Liver (tissue), 3 donors: ENCODE results near the gene RTN1.

Experiments
- ATF3 ChIP-seq: IDR thresholded peaks from 2 replicates; pipeline ENCODE4 v1.6.1; 2016; ENCODE audit warnings: antibody characterized with exemption
- JUND ChIP-seq, 2 donors: IDR thresholded peaks; 2 replicates each; pipeline ENCODE4 v1.6.1; 2016; ENCODE audit warnings: antibody characterized with exemption in 2 of 2
- RAD21 ChIP-seq, 2 donors: IDR thresholded peaks; 2 replicates each; pipeline ENCODE4 v1.6.1; 2016; ENCODE audit warnings: antibody characterized with exemption in 2 of 2, mild to moderate bottlenecking in 2 of 2
- YY1 ChIP-seq: IDR thresholded peaks from 2 replicates; pipeline ENCODE4 v1.6.1; 2016; ENCODE audit warnings: antibody characterized with exemption, mild to moderate bottlenecking
- TF ChIP-seq, protein P1 (sequence below): fragments of 150-350 bp; IDR thresholded peaks from 2 replicates; pipeline ENCODE4 v1.5.1; 2017; ENCODE audit warnings: improper control_type of control experiment, low read depth, low read length; ENCODE audit not compliant: missing input control
- donor health status: healthy.
- donor health status: healthy.

- TF ChIP-seq, protein P1, sequence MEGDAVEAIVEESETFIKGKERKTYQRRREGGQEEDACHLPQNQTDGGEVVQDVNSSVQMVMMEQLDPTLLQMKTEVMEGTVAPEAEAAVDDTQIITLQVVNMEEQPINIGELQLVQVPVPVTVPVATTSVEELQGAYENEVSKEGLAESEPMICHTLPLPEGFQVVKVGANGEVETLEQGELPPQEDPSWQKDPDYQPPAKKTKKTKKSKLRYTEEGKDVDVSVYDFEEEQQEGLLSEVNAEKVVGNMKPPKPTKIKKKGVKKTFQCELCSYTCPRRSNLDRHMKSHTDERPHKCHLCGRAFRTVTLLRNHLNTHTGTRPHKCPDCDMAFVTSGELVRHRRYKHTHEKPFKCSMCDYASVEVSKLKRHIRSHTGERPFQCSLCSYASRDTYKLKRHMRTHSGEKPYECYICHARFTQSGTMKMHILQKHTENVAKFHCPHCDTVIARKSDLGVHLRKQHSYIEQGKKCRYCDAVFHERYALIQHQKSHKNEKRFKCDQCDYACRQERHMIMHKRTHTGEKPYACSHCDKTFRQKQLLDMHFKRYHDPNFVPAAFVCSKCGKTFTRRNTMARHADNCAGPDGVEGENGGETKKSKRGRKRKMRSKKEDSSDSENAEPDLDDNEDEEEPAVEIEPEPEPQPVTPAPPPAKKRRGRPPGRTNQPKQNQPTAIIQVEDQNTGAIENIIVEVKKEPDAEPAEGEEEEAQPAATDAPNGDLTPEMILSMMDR, result no peak
- TF ChIP-seq ATF3, result no peak
- TF ChIP-seq YY1, result no peak
- TF ChIP-seq JUND (IDR thresholded peaks at IDR 0.05), result no peak
- no peak for TF ChIP-seq RAD21 (IDR thresholded peaks at IDR 0.05)
Observed at GRCh38 chr14:59836116-59836515, 34.5 kb downstream of the RTN1 start.
